Heart left ventricle (tissue), 13 donors: ENCODE data around the gene C17orf100.

Experiments used
- CTCF ChIP-seq, 12 donors: fragments of 200-600 bp; sonication (generic) in 4 of 12; IDR thresholded peaks; one replicate each; pipeline versions ENCODE4 v1.5.0 to v1.8.0; 2018 to 2022; ENCODE audit warnings: antibody characterized with exemption in 12 of 12, mild to moderate bottlenecking in 5 of 12
- POLR2A ChIP-seq, 2 donors: fragments of 450-650 bp; IDR thresholded peaks; one replicate each; pipeline ENCODE4 v1.6.1; 2017; ENCODE audit warnings: antibody characterized with exemption in 2 of 2, mild to moderate bottlenecking in 2 of 2, moderate library complexity in 2 of 2
- donor health status: ischemic (EF 13 %, LVEDD 7.1; RV severe dilation, severe dysfunction).
- donor health status: DM: no; HTN: yes; CAD: no.
- donor health status: DM: no; HTN: no; CAD: no.
- donor health status: ischemic (EF 25% LVEDD 6.9; RV normal size, moderate dysfunction).
- donor health status: ischemic (EF 25% LVEDD 5.7; RV mildly dilated, moderate dysfunction).
- donor health status: ischemic (EF 35%, LVEDD 5.7; RV mildly dilated, moderate dysfunction).
- donor health status: nonischemic (EF 11% LVEDD 7.7; RV severe dilation, severe dysfunction).
- donor health status: DM: yes; HTN: yes; CAD: no.
- donor health status: PGD.
- donor health status: ischemic (EF 29% LVEDD 5.4; RV normal size, mild dysfunction).
- donor health status: nonischemic (EF 23%, LVEDD 6.1; RV moderate dilation, normal function).

GRCh38 chr17:6675201-6675825 is 23.8 kb downstream of the C17orf100 start:
- TF ChIP-seq CTCF (IDR thresholded peaks at IDR 0.05) = no peak
- no peak for TF ChIP-seq POLR2A (IDR thresholded peaks at IDR 0.05)
